H1 (cell line): ENCODE data around the gene CNR2. TPM values are rescaled to one million over a fixed set of nuclear protein-coding genes. Genes with fewer than 3 reads are reported as not detected.

Experiments used
- CTCF ChIA-PET: fragments of 300-600 bp; sonication (Branson Sonifier 250); formaldehyde crosslinking; loops from one replicate; lab custom pipeline; 2021; ENCODE audit not compliant: partially characterized antibody; lab: Charles Lee
- POLR2A ChIA-PET: fragments of 300-600 bp; sonication (Branson Sonifier 250); formaldehyde crosslinking; loops from one replicate; lab custom pipeline; 2021; ENCODE audit warnings: inconsistent platforms; ENCODE audit not compliant: partially characterized antibody; lab: Charles Lee
- DNase-seq, 2 experiments: peaks; one replicate each; pipeline versions ENCODE4 v3.0.0 to v3.0.0-alpha.2; 2010 to 2022; ENCODE audit warnings: low spot score in 2 of 2, low read depth in 1 of 2, mixed read lengths in 1 of 2
- FAIRE-seq: peaks from 2 replicates; lab custom pipeline; 2011; peaks lifted over from hg19 to GRCh38; lab: Jason Lieb, UNC
- H2AFZ ChIP-seq: 2 replicates; pipeline ENCODE4 v1.8.1; 2012; ENCODE audit warnings: low read length, inconsistent platforms
- H2AK5ac ChIP-seq: 2 replicates; pipeline ENCODE4 v1.6.1; 2013; ENCODE audit warnings: low read depth, low read length
- H2BK120ac ChIP-seq: replicated peaks from 2 replicates; pipeline ENCODE3; 2013; ENCODE audit warnings: low read depth, low read length, inconsistent platforms
- H2BK12ac ChIP-seq: 2 replicates; pipeline ENCODE4 v1.6.1; 2013; ENCODE audit warnings: low read depth, low read length
- H2BK15ac ChIP-seq: 2 replicates; pipeline ENCODE4 v1.6.1; 2013; ENCODE audit warnings: low read length
- H2BK20ac ChIP-seq: 2 replicates; pipeline ENCODE4 v1.6.1; 2013; ENCODE audit warnings: low read length
- H2BK5ac ChIP-seq: 2 replicates; pipeline ENCODE4 v1.6.1; 2013; ENCODE audit warnings: low read depth, low read length
- H3K14ac ChIP-seq: 2 replicates; pipeline ENCODE4 v1.6.1; 2013; ENCODE audit warnings: inconsistent platforms; ENCODE audit not compliant: insufficient read length
- H3K18ac ChIP-seq: 2 replicates; pipeline ENCODE4 v1.6.1; 2013; ENCODE audit warnings: low read length; ENCODE audit errors: extremely low read depth
- H3K23ac ChIP-seq: 2 replicates; pipeline ENCODE4 v1.6.1; 2013; ENCODE audit warnings: inconsistent platforms; ENCODE audit not compliant: insufficient read length
- H3K23me2 ChIP-seq: 2 replicates; pipeline ENCODE4 v1.6.1; 2013; ENCODE audit warnings: low read depth, low read length
- H3K27ac ChIP-seq: 2 replicates; pipeline ENCODE4 v1.6.1; 2011; ENCODE audit warnings: low read depth, low read length, inconsistent platforms
- H3K27me3 ChIP-seq, 4 experiments: replicated peaks in 1 of 4; 1 replicate in 1 of 4; 2 replicates in 3 of 4; pipeline versions ENCODE4 v1.6.1 to v1.8.1; 2011 to 2013; ENCODE audit warnings: low read length in 3 of 4, mild to moderate bottlenecking in 3 of 4, inconsistent platforms in 2 of 4, mixed read lengths in 2 of 4, moderate library complexity in 1 of 4; ENCODE audit not compliant: control insufficient read depth in 3 of 4, insufficient read depth in 3 of 4; ENCODE audit errors: extremely low read depth in 1 of 4
- H3K36me3 ChIP-seq, 4 experiments: 2 replicates each; pipeline versions ENCODE4 v1.6.1 to v1.8.1; 2011 to 2013; ENCODE audit warnings: mild to moderate bottlenecking in 4 of 4, low read length in 3 of 4, moderate library complexity in 2 of 4, control low read depth in 1 of 4, inconsistent platforms in 1 of 4; ENCODE audit not compliant: insufficient read depth in 4 of 4, control insufficient read depth in 2 of 4
- H3K4ac ChIP-seq: replicated peaks from 2 replicates; pipeline ENCODE3; 2013; ENCODE audit warnings: low read length, low read depth, mixed read lengths, inconsistent platforms; ENCODE audit not compliant: insufficient read length
- H3K4me1 ChIP-seq, 4 experiments: replicated peaks in 1 of 4; 1 replicate in 1 of 4; 2 replicates in 3 of 4; pipeline versions ENCODE4 v1.6.1 to v1.8.1; 2011 to 2013; ENCODE audit warnings: low read length in 3 of 4, inconsistent platforms in 2 of 4, mixed read lengths in 1 of 4; ENCODE audit not compliant: insufficient read depth in 4 of 4, control insufficient read depth in 3 of 4
- H3K4me2 ChIP-seq, 2 experiments: 2 replicates each; pipeline versions ENCODE4 v1.6.1 to v1.8.1; 2011 to 2013; ENCODE audit warnings: low read depth in 2 of 2, low read length in 2 of 2, control low read depth in 1 of 2, inconsistent platforms in 1 of 2, mild to moderate bottlenecking in 1 of 2; ENCODE audit not compliant: insufficient read depth in 1 of 2
- H3K4me3 ChIP-seq, 4 experiments: fragments of 200-600, 300-600 bp in 1 of 4; sonication (generic), shearing (Covaris generic), sonication (Bioruptor Twin) in 1 of 4; 2 replicates each; pipeline versions ENCODE4 v1.5.1 to v1.8.1; 2011 to 2016; ENCODE audit warnings: low read length in 4 of 4, low read depth in 3 of 4, control low read depth in 2 of 4, inconsistent platforms in 2 of 4, mild to moderate bottlenecking in 2 of 4, mixed read lengths in 1 of 4, moderate library complexity in 1 of 4; ENCODE audit not compliant: insufficient read depth in 2 of 4; ENCODE audit errors: extremely low read depth in 1 of 4
- H3K56ac ChIP-seq: replicated peaks from 2 replicates; pipeline ENCODE3; 2013; ENCODE audit warnings: low read depth, mild to moderate bottlenecking, mixed read lengths, low read length, inconsistent platforms; ENCODE audit not compliant: insufficient read length
- H3K79me1 ChIP-seq: 2 replicates; pipeline ENCODE4 v1.6.1; 2013; ENCODE audit warnings: low read depth, low read length, control low read depth
- H3K79me2 ChIP-seq, 2 experiments: 2 replicates each; pipeline versions ENCODE4 v1.6.1 to v1.8.1; 2012 to 2013; ENCODE audit warnings: low read length in 2 of 2, mild to moderate bottlenecking in 2 of 2, inconsistent platforms in 1 of 2; ENCODE audit not compliant: insufficient read depth in 2 of 2, control insufficient read depth in 1 of 2
- H3K9ac ChIP-seq, 4 experiments: replicated peaks in 1 of 4; 1 replicate in 1 of 4; 2 replicates in 3 of 4; pipeline versions ENCODE4 v1.6.1 to v1.8.1; 2011 to 2013; ENCODE audit warnings: low read depth in 3 of 4, low read length in 3 of 4, control low read depth in 2 of 4, mild to moderate bottlenecking in 2 of 4, moderate library complexity in 2 of 4, inconsistent platforms in 1 of 4; ENCODE audit errors: extremely low read depth in 1 of 4
- H3K9me3 ChIP-seq, 2 experiments: 2 replicates each; pipeline versions ENCODE4 v1.6.1 to v1.8.1; 2012 to 2013; ENCODE audit warnings: mild to moderate bottlenecking in 2 of 2, moderate library complexity in 2 of 2, control low read depth in 1 of 2, inconsistent platforms in 1 of 2, low read depth in 1 of 2, low read length in 1 of 2, mixed read lengths in 1 of 2; ENCODE audit not compliant: insufficient read depth in 2 of 2
- H4K20me1 ChIP-seq, 2 experiments: replicated peaks in 1 of 2; 2 replicates each; pipeline versions ENCODE3 to v1.8.1; 2011 to 2013; ENCODE audit warnings: inconsistent platforms in 2 of 2, low read length in 2 of 2, mild to moderate bottlenecking in 1 of 2; ENCODE audit not compliant: insufficient read depth in 2 of 2, control insufficient read depth in 1 of 2
- H4K5ac ChIP-seq: 2 replicates; pipeline ENCODE4 v1.6.1; 2013; ENCODE audit warnings: low read length, low read depth, mixed read lengths, inconsistent platforms; ENCODE audit not compliant: insufficient read length
- H4K8ac ChIP-seq: 2 replicates; pipeline ENCODE4 v1.8.0; 2013; ENCODE audit warnings: mild to moderate bottlenecking, moderate library complexity, low read length, inconsistent platforms; ENCODE audit not compliant: insufficient read depth; ENCODE audit errors: extremely low read depth
- H4K91ac ChIP-seq: replicated peaks from 2 replicates; pipeline ENCODE3; 2013; ENCODE audit warnings: low read length, mixed read lengths, inconsistent platforms; ENCODE audit not compliant: insufficient read length
- CBX5 ChIP-seq: fragments of 300-800, 300-1000 bp; sonication (generic); IDR thresholded peaks from 2 replicates; pipeline ENCODE4 v1.7.1; 2016; ENCODE audit warnings: antibody characterized with exemption, low read length, low read depth
- CHD1 ChIP-seq: IDR thresholded peaks from 2 replicates; pipeline ENCODE4 v1.6.1; 2012; ENCODE audit warnings: low read depth, low read length, improper control_type of control experiment
- CHD2 ChIP-seq: IDR thresholded peaks from 2 replicates; pipeline ENCODE4 v1.6.1; 2012; ENCODE audit warnings: low read length, improper control_type of control experiment
- GTF2F1 ChIP-seq: IDR thresholded peaks from 2 replicates; pipeline ENCODE4 v1.6.1; 2012; ENCODE audit warnings: low read depth, low read length, improper control_type of control experiment, borderline replicate concordance
- POLR2AphosphoS5 ChIP-seq: IDR thresholded peaks from 2 replicates; pipeline ENCODE4 v1.6.1; 2011; ENCODE audit warnings: low read depth, low read length
- SIX5 ChIP-seq: IDR thresholded peaks from 2 replicates; pipeline ENCODE4 v1.6.1; 2011; ENCODE audit warnings: mild to moderate bottlenecking, low read depth, low read length
- SP2 ChIP-seq: IDR thresholded peaks from 2 replicates; pipeline ENCODE4 v1.6.1; 2012; ENCODE audit warnings: mild to moderate bottlenecking, low read length, inconsistent platforms
- TAF1 ChIP-seq: IDR thresholded peaks from 2 replicates; pipeline ENCODE4 v1.6.1; 2011; ENCODE audit warnings: mild to moderate bottlenecking, low read depth, low read length
- TAF7 ChIP-seq: optimal IDR thresholded peaks from 2 replicates; pipeline ENCODE3; 2011; ENCODE audit warnings: low read depth, mild to moderate bottlenecking, inconsistent platforms, low read length, moderate library complexity, borderline replicate concordance
- TCF12 ChIP-seq: IDR thresholded peaks from 2 replicates; pipeline ENCODE4 v1.6.1; 2011; ENCODE audit warnings: low read depth, mild to moderate bottlenecking, low read length
- YY1 ChIP-seq: IDR thresholded peaks from 2 replicates; pipeline ENCODE4 v1.6.1; 2011; ENCODE audit warnings: low read depth, mild to moderate bottlenecking, low read length
- WGBS, 2 experiments: shearing (Covaris generic) in 1 of 2; methylation state at CpG; one replicate each; pipeline versions ENCODE4 v1.1.6 to v1.1.7; 2013 to 2015; ENCODE audit warnings: low lambda C conversion rate in 2 of 2, mixed read lengths in 2 of 2, inconsistent platforms in 1 of 2, low coverage in 1 of 2, missing lambda C conversion rate in 1 of 2; ENCODE audit not compliant: insufficient replicate concordance in 2 of 2, insufficient coverage in 1 of 2, insufficient read length in 1 of 2; ENCODE audit errors: extremely low coverage in 1 of 2, missing lambda C conversion rate in 1 of 2; 5-methylcytosine and 5-hydroxymethylcytosine counted together
- polyA plus RNA-seq, 7 experiments: library from polyadenylated mRNA; depleted of rRNA in 3 of 7; stranded (reverse) in 5 of 7; unstranded in 2 of 7; fragments of >200 nt in 5 of 7; fragments of 200-250 nt in 2 of 7; gene quantifications; 1 replicate in 5 of 7; 2 replicates in 1 of 7; 4 replicates in 1 of 7; pipeline versions ENCODE4 v1.2.1 to v1.2.3, GENCODE V29; 2011 to 2013; ENCODE audit warnings: missing spikeins in 2 of 7, mixed read lengths in 2 of 7
- total RNA-seq: library from RNA; stranded (reverse); fragmentation: NEBNext Ultra II Directional; extraction: Animal tissue kit (Norgen Biotek cat#: 25700); gene quantifications from 2 replicates; pipeline ENCODE4 v1.2.1, GENCODE V29; 2021
- TF ChIP-seq, protein P1 (sequence below), 3 experiments: IDR thresholded peaks; 1 replicate in 2 of 3; 2 replicates in 1 of 3; pipeline versions ENCODE4 v1.5.1 to v1.6.1; 2011; ENCODE audit warnings: low read length in 3 of 3, mild to moderate bottlenecking in 3 of 3, inconsistent platforms in 2 of 3, low read depth in 1 of 3, moderate library complexity in 1 of 3; ENCODE audit not compliant: insufficient read depth in 1 of 3; ENCODE audit errors: control extremely low read depth in 1 of 3

CNR2 gene
- total and polyA plus RNA-seq, 2 of the 8 experiments (the other 6 are each of a cell fraction or from before 2014, with no cell fraction given) = not detected

DNA sequence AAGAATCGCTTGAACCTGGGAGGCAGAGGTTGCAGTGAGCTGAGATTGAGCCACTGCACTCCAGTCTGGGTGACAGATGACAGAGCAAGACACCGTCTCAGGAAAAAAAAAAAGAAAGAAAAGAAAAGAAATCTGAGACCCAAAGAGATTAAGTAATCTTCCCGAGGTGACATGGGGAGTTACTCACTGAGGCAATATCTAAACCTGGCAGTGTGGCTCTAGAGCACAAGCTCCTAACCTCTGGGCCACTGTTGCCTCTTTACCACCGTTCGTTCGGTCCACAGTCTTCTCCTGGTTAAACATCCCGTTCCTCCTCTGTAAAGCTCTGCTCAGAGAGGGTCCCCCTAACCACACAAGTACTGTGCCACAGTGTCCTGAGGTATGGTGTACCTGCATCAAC lies 89.4 kb downstream of the CNR2 start:
- H2BK120ac ChIP-seq = no peak overlapping the region
- peaks cover 4% of the 10 kb centered on the region for H3K23me2 ChIP-seq
- no peak overlapping the region for H2BK5ac ChIP-seq
- no peak overlapping the region; a peak in 1 of 8 replicates for H3K4me3 ChIP-seq
- no peaks in the 10 kb centered on the region for H4K20me1 ChIP-seq
- no peak overlapping the region for H3K27ac ChIP-seq
- no peak overlapping the region for H3K14ac ChIP-seq
- peak overlapping the region in 1 of 2 experiments; percentile 88; a peak in 1 of 4 replicates for H3K4me2 ChIP-seq
- H3K36me3 ChIP-seq = no peaks in the 10 kb centered on the region
- no peak overlapping the region for H2AFZ ChIP-seq
- no peak overlapping the region for H3K23ac ChIP-seq
- no peak overlapping the region for H2BK12ac ChIP-seq
- DNase-seq (no peak), FAIRE-seq (no peak)
- H2BK20ac ChIP-seq = no peak overlapping the region
- H3K4ac ChIP-seq = no peak overlapping the region
- H3K56ac ChIP-seq = no peak overlapping the region
- H3K79me1 ChIP-seq = 0 out of 2 replicates have a peak, but pooled peaks cover 3% of the 10 kb centered on the region
- H2AK5ac ChIP-seq = no peak overlapping the region
- 90% methylated on average over 7 of the region's 7 CpGs; no CpG with 5 or more reads in 1 of the 2 experiments for WGBS, 2 experiments
- H3K9ac ChIP-seq = 0 out of 7 replicates have a peak overlapping the region, but pooled peaks of 1 of the 4 experiments have one; percentile 21
- H3K18ac ChIP-seq = no peak overlapping the region
- peaks cover 0 to 3% of the 10 kb centered on the region in 2 experiments; a peak in 1 of 4 replicates for H3K79me2 ChIP-seq
- peaks cover 0 to 6% (median 1%) of the 10 kb centered on the region in 4 experiments; a peak in 2 of 7 replicates for H3K4me1 ChIP-seq
- no peak overlapping the region for H4K5ac ChIP-seq
- H3K27me3 ChIP-seq = no peaks in the 10 kb centered on the region
- no peak overlapping the region for H4K8ac ChIP-seq
- ChIA-PET CTCF (interaction anchor here (1.1 to 8.5 kb wide), 7 partner anchors 13 to 76 kb away, joined by 3 to 99 read pairs (median 6); no protein-coding TSS in a partner anchor), POLR2A (interaction anchor here (0.6 to 4.2 kb wide), 5 partner anchors 10 to 330 kb away, joined by 3 to 28 read pairs (median 5); partner anchors contain the start of gene GALE)
- H4K91ac ChIP-seq = no peak overlapping the region
- no peak overlapping the region for H2BK15ac ChIP-seq
- H3K9me3 ChIP-seq = no peaks in the 10 kb centered on the region
- no peak for TF ChIP-seq TCF12
- TF ChIP-seq, protein P1, sequence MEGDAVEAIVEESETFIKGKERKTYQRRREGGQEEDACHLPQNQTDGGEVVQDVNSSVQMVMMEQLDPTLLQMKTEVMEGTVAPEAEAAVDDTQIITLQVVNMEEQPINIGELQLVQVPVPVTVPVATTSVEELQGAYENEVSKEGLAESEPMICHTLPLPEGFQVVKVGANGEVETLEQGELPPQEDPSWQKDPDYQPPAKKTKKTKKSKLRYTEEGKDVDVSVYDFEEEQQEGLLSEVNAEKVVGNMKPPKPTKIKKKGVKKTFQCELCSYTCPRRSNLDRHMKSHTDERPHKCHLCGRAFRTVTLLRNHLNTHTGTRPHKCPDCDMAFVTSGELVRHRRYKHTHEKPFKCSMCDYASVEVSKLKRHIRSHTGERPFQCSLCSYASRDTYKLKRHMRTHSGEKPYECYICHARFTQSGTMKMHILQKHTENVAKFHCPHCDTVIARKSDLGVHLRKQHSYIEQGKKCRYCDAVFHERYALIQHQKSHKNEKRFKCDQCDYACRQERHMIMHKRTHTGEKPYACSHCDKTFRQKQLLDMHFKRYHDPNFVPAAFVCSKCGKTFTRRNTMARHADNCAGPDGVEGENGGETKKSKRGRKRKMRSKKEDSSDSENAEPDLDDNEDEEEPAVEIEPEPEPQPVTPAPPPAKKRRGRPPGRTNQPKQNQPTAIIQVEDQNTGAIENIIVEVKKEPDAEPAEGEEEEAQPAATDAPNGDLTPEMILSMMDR (IDR thresholded peaks at IDR 0.05; ENCODE audit: control extremely low read depth in 1 of 3, insufficient read depth in 1 of 3, low read depth in 1 of 3, low read length in 3 of 3) = no peak
- no peak for TF ChIP-seq POLR2AphosphoS5
- no peak for TF ChIP-seq TAF1
- no peak for TF ChIP-seq CBX5
- no peak for TF ChIP-seq GTF2F1
- no peak for TF ChIP-seq CHD2
- no peak for TF ChIP-seq TAF7
- no peak for TF ChIP-seq SIX5
- TF ChIP-seq SP2 = no peak
- no peak for TF ChIP-seq CHD1
- TF ChIP-seq YY1 = no peak
